ENCODE results near the gene ENPP1. TPM values are rescaled to one million over a fixed set of nuclear protein-coding genes. Genes with fewer than 3 reads are reported as not detected.

Gene ENPP1
- total and polyA plus RNA-seq, 2 donors (not counting 1 experiment from before 2014, with no cell fraction given), result 0.13 to 0.42 TPM

DNA sequence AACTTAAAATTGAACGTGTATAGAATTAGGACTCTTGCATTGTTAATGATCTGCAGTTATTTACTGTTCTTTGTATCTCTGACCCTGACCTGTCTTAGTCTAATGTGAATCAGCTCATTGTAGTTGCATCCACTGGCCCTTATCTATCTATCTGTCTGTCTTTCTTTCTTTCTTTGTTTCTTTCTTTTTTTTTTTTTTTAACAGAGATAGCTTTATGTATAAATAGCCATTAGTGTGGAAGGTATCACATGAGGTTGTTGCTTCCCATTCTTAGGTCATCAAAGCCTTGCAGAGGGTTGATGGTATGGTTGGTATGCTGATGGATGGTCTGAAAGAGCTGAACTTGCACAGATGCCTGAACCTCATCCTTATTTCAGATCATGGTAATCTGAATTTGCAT, 59.9 kb downstream of the ENPP1 start:
- no peak overlapping the region for H3K27ac ChIP-seq (ENCODE audit: low read length in 2 of 2)
- H3K27me3 ChIP-seq (replicated peaks in 1 of 4; ENCODE audit: control extremely low read depth in 1 of 4, control insufficient read depth in 3 of 4, insufficient read depth in 4 of 4, low read length in 3 of 4), result no peaks in the 10 kb centered on the region
- H3K4me1 Mint-ChIP-seq, result no peaks in the 10 kb centered on the region
- no peak overlapping the region for H3K4me3 ChIP-seq (ENCODE audit: control extremely low read depth in 1 of 5, extremely low read depth in 1 of 5, insufficient read depth in 1 of 5, low read depth in 2 of 5, low read length in 4 of 5)
- no peak overlapping the region for H3K4me2 ChIP-seq (replicated peaks; ENCODE audit: low read depth, low read length, poor library complexity, severe bottlenecking)
- no peaks in the 10 kb centered on the region for H3K9me3 Mint-ChIP-seq (ENCODE audit: insufficient read depth)
- no peak overlapping the region for H3K27ac Mint-ChIP-seq
- no peak overlapping the region for H3K4me3 Mint-ChIP-seq
- H2AFZ ChIP-seq (ENCODE audit: insufficient read depth, low read depth, low read length, poor library complexity, severe bottlenecking), result no peak overlapping the region
- CTCF ChIA-PET, result no interaction called here
- intact Hi-C loops (cut with micrococcal nuclease), result no loop called here
- TF ChIP-seq EZH2 (IDR thresholded peaks at IDR 0.05; ENCODE audit: borderline replicate concordance, insufficient read depth, low read depth, low read length, poor library complexity, severe bottlenecking), result no peak
- TF ChIP-seq CTCF (IDR thresholded peaks at IDR 0.05), result no peak
- no peaks in the 10 kb centered on the region for H3K27me3 Mint-ChIP-seq
- no peaks in the 10 kb centered on the region for H3K4me1 ChIP-seq (ENCODE audit: control insufficient read depth in 2 of 2, insufficient read depth in 2 of 2, low read length in 2 of 2)
- no peaks in the 10 kb centered on the region for H3K79me2 ChIP-seq (ENCODE audit: control insufficient read depth, insufficient read depth, low read length)
- ATAC-seq (ENCODE audit: low read depth), result no peak
- POLR2A ChIA-PET, result no interaction called here
- DNase-seq, result no peak
- no peak overlapping the region for H3K9ac ChIP-seq (ENCODE audit: low read length)
- H3K9me3 ChIP-seq (ENCODE audit: control extremely low read depth in 1 of 3, control insufficient read depth in 2 of 3, insufficient read depth in 1 of 3, low read length in 2 of 3), result no peaks in the 10 kb centered on the region
- WGBS (ENCODE audit: insufficient coverage), result no CpG with 5 or more reads among the region's 1 CpG
- no peaks in the 10 kb centered on the region for H3K36me3 ChIP-seq (replicated peaks in 1 of 2; ENCODE audit: control extremely low read depth in 1 of 2, control insufficient read depth in 1 of 2, extremely low read depth in 1 of 2, insufficient read depth in 2 of 2, low read length in 1 of 2)
- no peaks in the 10 kb centered on the region for H4K20me1 ChIP-seq (ENCODE audit: control insufficient read depth, insufficient read depth, low read length, poor library complexity, severe bottlenecking)

DNA sequence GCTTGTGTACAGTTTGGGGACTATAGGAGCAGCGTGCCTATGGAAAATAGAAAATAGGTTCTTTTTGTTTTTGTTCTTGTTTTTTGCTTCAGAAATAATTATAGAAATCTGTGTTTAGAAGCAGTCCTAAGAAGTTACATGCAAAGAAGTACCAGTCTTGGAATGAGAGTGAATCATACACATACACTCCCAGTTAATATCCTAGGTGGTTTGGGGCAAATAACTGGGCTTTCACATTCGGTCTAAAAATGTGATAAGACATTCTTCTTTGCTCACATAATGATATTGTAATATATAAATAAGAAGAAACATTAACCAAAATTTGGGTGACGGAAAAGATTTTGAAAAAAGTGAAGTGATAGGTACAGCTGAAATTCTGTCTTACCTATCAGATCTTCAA, 61.0 kb downstream of the ENPP1 start:
- Histone ChIP-seq H3K4me3 (ENCODE audit: control extremely low read depth in 1 of 5, extremely low read depth in 1 of 5, insufficient read depth in 1 of 5, low read depth in 2 of 5, low read length in 4 of 5) (no peak overlapping the region), H3K4me2 (replicated peaks; ENCODE audit: low read depth, low read length, poor library complexity, severe bottlenecking) (no peak overlapping the region), H3K36me3 (replicated peaks in 1 of 2; ENCODE audit: control extremely low read depth in 1 of 2, control insufficient read depth in 1 of 2, extremely low read depth in 1 of 2, insufficient read depth in 2 of 2, low read length in 1 of 2) (no peaks in the 10 kb centered on the region), H3K9me3 (ENCODE audit: control extremely low read depth in 1 of 3, control insufficient read depth in 2 of 3, insufficient read depth in 1 of 3, low read length in 2 of 3) (no peaks in the 10 kb centered on the region), H2AFZ (ENCODE audit: insufficient read depth, low read depth, low read length, poor library complexity, severe bottlenecking) (no peak overlapping the region), H3K27me3 (replicated peaks in 1 of 4; ENCODE audit: control extremely low read depth in 1 of 4, control insufficient read depth in 3 of 4, insufficient read depth in 4 of 4, low read length in 3 of 4) (no peaks in the 10 kb centered on the region), H3K79me2 (ENCODE audit: control insufficient read depth, insufficient read depth, low read length) (no peaks in the 10 kb centered on the region), H3K9ac (ENCODE audit: low read length) (no peak overlapping the region), H3K27ac (ENCODE audit: low read length in 2 of 2) (no peak overlapping the region), H3K4me1 (ENCODE audit: control insufficient read depth in 2 of 2, insufficient read depth in 2 of 2, low read length in 2 of 2) (no peaks in the 10 kb centered on the region), H4K20me1 (ENCODE audit: control insufficient read depth, insufficient read depth, low read length, poor library complexity, severe bottlenecking) (no peaks in the 10 kb centered on the region)
- Mint-ChIP-seq H3K27ac (no peak overlapping the region), H3K4me1 (no peaks in the 10 kb centered on the region), H3K9me3 (ENCODE audit: insufficient read depth) (no peaks in the 10 kb centered on the region), H3K27me3 (no peaks in the 10 kb centered on the region), H3K4me3 (no peak overlapping the region)
- no CpG with 5 or more reads among the region's 3 CpGs for WGBS (ENCODE audit: insufficient coverage)
- ATAC-seq (ENCODE audit: low read depth) (no peak), DNase-seq (no peak)
- ChIA-PET CTCF (no interaction called here), POLR2A (no interaction called here)
- TF ChIP-seq EZH2 (IDR thresholded peaks at IDR 0.05; ENCODE audit: borderline replicate concordance, insufficient read depth, low read depth, low read length, poor library complexity, severe bottlenecking), result no peak
- TF ChIP-seq CTCF (IDR thresholded peaks at IDR 0.05), result no peak
- intact Hi-C loops (cut with micrococcal nuclease), result no loop called here
